ENCODE results near the gene AFF3. TPM values are rescaled to one million over a fixed set of nuclear protein-coding genes. Genes with fewer than 3 reads are reported as not detected.
A peak's percentile ranks its signal among the peaks of the same experiment; 100 is the strongest.

The AFF3 gene
- total and polyA plus RNA-seq, 12 donors, result 0.39 to 16.9 (median 7.0) TPM

- Histone ChIP-seq H3K27me3 (no peaks in the 10 kb centered on the region), H3K4me3 (no peak overlapping the region), H3K4me1 (peaks cover 10 to 50% (median 33%) of the 10 kb centered on the region in 9 donors), H3K9me3 (no peaks in the 10 kb centered on the region), H3K36me3 (no peaks in the 10 kb centered on the region), H3K27ac (peak overlapping the region in 1 of 10 donors; percentile 22)
- TF ChIP-seq CTCF (IDR thresholded peaks at IDR 0.05), result no peak
- DNase-seq (no peak), ATAC-seq (no peak)
- WGBS, 2 donors, result 61 to 79% methylated on average over 5 of the region's 5 CpGs
- intact Hi-C loops (cut with DNase I), result loop anchor here in 1 of 10 donors (10.0 kb wide), 1 partner anchor 54 kb away; no protein-coding TSS in a partner anchor
Measured at GRCh38 chr2:99640635-99641151, 501.7 kb downstream of the AFF3 start.

- no peak for ATAC-seq
- H3K9me3 ChIP-seq, result peaks cover 0 to 4% (median 0%) of the 10 kb centered on the region in 11 donors
- H3K27ac ChIP-seq, result peak overlapping the region in 4 of 10 donors; percentile 7 to 86 (median 16)
- intact Hi-C loops (cut with DNase I), result loop anchor here in 1 of 10 donors (10.0 kb wide), 1 partner anchor 66 kb away; no protein-coding TSS in a partner anchor
- TF ChIP-seq CTCF (IDR thresholded peaks at IDR 0.05), result no peak
- peaks cover 6 to 40% (median 28%) of the 10 kb centered on the region in 9 donors for H3K4me1 ChIP-seq
- no peaks in the 10 kb centered on the region for H3K27me3 ChIP-seq
- DNase-seq, result no peak
- no peak overlapping the region for H3K4me3 ChIP-seq
- H3K36me3 ChIP-seq, result no peaks in the 10 kb centered on the region
- WGBS, 2 donors, result 63 to 79% methylated on average over 4 of the region's 4 CpGs
Measured at GRCh38 chr2:99638791-99639190, 503.6 kb downstream of the AFF3 start.

GRCh38 chr2:99637159-99637697 lies 505.2 kb downstream of the AFF3 start:
- intact Hi-C loops (cut with DNase I), result loop anchor here in 1 of 10 donors (10.0 kb wide), 1 partner anchor 68 kb away; no protein-coding TSS in a partner anchor
- H3K4me3 ChIP-seq, result no peak overlapping the region
- no peak for TF ChIP-seq CTCF (IDR thresholded peaks at IDR 0.05)
- WGBS, 2 donors, result 53 to 69% methylated on average over 7 of the region's 7 CpGs
- H3K4me1 ChIP-seq, result peaks cover 6 to 37% (median 24%) of the 10 kb centered on the region in 9 donors
- H3K9me3 ChIP-seq, result peaks cover 0 to 12% (median 0%) of the 10 kb centered on the region in 11 donors
- DNase-seq (no peak), ATAC-seq (no peak)
- H3K36me3 ChIP-seq, result no peaks in the 10 kb centered on the region
- H3K27me3 ChIP-seq, result no peaks in the 10 kb centered on the region
- peak overlapping the region in 9 of 10 donors; percentile 14 to 86 (median 74) for H3K27ac ChIP-seq

DNA sequence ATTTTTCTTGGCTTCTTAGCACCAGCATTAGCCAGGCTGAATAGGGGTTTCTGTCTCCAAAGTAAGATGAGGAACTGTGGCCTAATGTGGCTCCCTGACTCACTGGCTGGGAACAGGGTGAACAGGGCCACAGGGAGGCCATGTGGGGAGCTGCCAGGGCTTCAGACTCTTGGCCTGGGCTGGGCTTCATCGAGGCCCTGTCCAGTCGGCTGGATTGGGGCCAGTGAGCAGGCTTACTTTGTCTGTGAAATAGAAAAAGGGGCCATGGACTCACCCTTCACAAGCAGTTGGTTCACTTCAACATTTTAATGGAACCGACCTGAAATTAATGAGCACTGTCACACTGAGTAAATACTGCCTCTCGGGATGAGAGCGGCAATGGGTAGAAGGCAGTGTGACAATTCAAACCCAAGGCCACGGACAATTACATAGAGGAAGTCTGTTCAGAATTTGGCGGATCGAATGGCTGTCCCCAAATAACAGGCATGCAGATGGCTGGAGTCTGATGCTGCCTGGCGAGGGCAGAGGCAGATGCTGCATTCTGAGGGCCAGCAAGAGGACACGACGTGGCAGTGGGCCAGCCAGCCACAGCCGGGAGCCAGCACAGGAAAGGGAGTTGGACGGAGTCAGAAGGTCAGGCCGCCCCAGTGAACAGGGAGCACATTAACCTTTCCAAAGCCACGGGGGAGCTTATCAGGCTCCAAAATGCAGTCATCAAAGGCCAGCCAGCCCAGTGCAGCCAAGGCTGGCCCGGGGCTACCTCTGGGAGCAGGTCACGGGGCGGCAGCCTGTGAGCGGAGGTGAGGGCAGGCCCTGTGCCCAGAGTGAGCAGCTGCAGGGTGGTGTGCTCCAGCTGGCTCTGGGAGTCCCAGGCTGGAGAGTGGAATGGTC lies 506.0 kb downstream of the AFF3 start:
- Histone ChIP-seq H3K36me3 (no peaks in the 10 kb centered on the region), H3K9me3 (peaks cover 0 to 12% (median 0%) of the 10 kb centered on the region in 11 donors), H3K27ac (peak overlapping the region; percentile 20 to 86 (median 73)), H3K4me3 (no peak overlapping the region), H3K4me1 (peaks cover 6 to 37% (median 24%) of the 10 kb centered on the region in 9 donors), H3K27me3 (no peaks in the 10 kb centered on the region)
- intact Hi-C loops (cut with DNase I), result loop anchor here in 1 of 10 donors (10.0 kb wide), 1 partner anchor 68 kb away; no protein-coding TSS in a partner anchor
- peak in 1 of 9 donors; percentile 15 for TF ChIP-seq CTCF (IDR thresholded peaks at IDR 0.05)
- WGBS, 2 donors, result 20 to 24% methylated on average over 19 of the region's 19 CpGs
- peak; percentile 90 to 93 for DNase-seq
- ATAC-seq, result peak; percentile 91 to 98 (median 95)
